OCI-LY7 (cell line): ENCODE results near the gene DST.

Experiments
- EZH2phosphoT487 ChIP-seq: fragments of 200-600 bp; sonication (generic); IDR thresholded peaks from 2 replicates; pipeline ENCODE4 v1.6.1; 2018; ENCODE audit warnings: low read depth, borderline replicate concordance, mild to moderate bottlenecking, mixed run types, antibody characterized with exemption, low read length, moderate library complexity, mixed read lengths
- TF ChIP-seq, protein P1 (sequence below): fragments of 200-600 bp; sonication (generic); conservative IDR thresholded peaks from 2 replicates; pipeline ENCODE4 v1.5.1; 2014; ENCODE audit warnings: mild to moderate bottlenecking, antibody characterized with exemption, low read length, moderate library complexity, mixed read lengths

DNA sequence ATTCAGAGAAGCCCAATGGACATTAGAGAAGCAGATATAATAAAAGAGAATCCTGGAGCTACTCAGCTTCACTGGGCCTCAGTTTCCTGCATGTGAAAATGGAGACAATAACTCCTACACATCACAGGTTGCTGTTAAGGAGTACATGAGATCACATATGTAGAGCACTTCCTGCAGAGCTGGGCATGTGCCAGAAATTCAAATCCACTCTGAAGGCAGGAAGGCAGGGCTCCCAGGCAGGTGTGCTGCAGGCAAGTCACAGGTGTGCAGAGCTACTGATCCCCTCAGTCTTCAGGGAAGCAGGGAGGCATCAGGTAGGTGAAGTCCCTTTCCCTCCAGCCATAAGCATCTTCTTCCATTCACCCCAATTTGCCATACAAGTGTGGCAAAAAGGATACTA is 48.0 kb downstream of the DST start:
- TF ChIP-seq, protein P1, sequence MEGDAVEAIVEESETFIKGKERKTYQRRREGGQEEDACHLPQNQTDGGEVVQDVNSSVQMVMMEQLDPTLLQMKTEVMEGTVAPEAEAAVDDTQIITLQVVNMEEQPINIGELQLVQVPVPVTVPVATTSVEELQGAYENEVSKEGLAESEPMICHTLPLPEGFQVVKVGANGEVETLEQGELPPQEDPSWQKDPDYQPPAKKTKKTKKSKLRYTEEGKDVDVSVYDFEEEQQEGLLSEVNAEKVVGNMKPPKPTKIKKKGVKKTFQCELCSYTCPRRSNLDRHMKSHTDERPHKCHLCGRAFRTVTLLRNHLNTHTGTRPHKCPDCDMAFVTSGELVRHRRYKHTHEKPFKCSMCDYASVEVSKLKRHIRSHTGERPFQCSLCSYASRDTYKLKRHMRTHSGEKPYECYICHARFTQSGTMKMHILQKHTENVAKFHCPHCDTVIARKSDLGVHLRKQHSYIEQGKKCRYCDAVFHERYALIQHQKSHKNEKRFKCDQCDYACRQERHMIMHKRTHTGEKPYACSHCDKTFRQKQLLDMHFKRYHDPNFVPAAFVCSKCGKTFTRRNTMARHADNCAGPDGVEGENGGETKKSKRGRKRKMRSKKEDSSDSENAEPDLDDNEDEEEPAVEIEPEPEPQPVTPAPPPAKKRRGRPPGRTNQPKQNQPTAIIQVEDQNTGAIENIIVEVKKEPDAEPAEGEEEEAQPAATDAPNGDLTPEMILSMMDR: no peak
- TF ChIP-seq EZH2phosphoT487: no peak
